B cell (primary cell): ENCODE results near the gene MED16. TPM values are rescaled to one million over a fixed set of nuclear protein-coding genes. Genes with fewer than 3 reads are reported as not detected.
A peak's percentile ranks its signal among the peaks of the same experiment; 100 is the strongest.

ENCODE experiments used
- ATAC-seq: fragments of 200-7000 bp; cut with Tn5 transposase; one replicate; pipeline ENCODE4 v1.10.0; 2021; ENCODE audit warnings: low read depth, mild to moderate bottlenecking, moderate number of reproducible peaks, moderate library complexity
- CTCF ChIA-PET: fragments of 350-600 bp; sonication (Branson Sonifier 250); formaldehyde crosslinking; loops from one replicate; lab custom pipeline; 2021; ENCODE audit warnings: antibody characterized with exemption, inconsistent platforms; lab: Charles Lee
- POLR2A ChIA-PET: fragments of 350-600 bp; sonication (Branson Sonifier 250); formaldehyde crosslinking; loops from one replicate; lab custom pipeline; 2021; ENCODE audit warnings: antibody characterized with exemption; lab: Charles Lee
- DNase-seq: peaks from one replicate; pipeline ENCODE4 v3.0.0; 2013
- H2AFZ ChIP-seq: 2 replicates; pipeline ENCODE4 v1.6.1; 2012; ENCODE audit warnings: mild to moderate bottlenecking, low read depth, low read length; ENCODE audit not compliant: insufficient read depth, poor library complexity, severe bottlenecking
- H3K27ac ChIP-seq, 2 donors: 1 replicate in 1 of 2; 2 replicates in 1 of 2; pipeline ENCODE4 v1.5.1; 2012 to 2013; ENCODE audit warnings: low read length in 2 of 2, mild to moderate bottlenecking in 2 of 2, moderate library complexity in 1 of 2
- H3K27me3 ChIP-seq, 4 experiments: fragments of 200-600 bp in 1 of 4; sonication (generic) in 1 of 4; replicated peaks in 1 of 4; 1 replicate in 2 of 4; 2 replicates in 2 of 4; pipeline versions ENCODE4 v1.6.1 to v1.7.0; 2013 to 2016; ENCODE audit warnings: low read length in 3 of 4, mild to moderate bottlenecking in 2 of 4, mixed read lengths in 1 of 4, moderate library complexity in 1 of 4; ENCODE audit not compliant: insufficient read depth in 4 of 4, control insufficient read depth in 3 of 4; ENCODE audit errors: control extremely low read depth in 1 of 4
- H3K36me3 ChIP-seq, 2 experiments: replicated peaks in 1 of 2; 1 replicate in 1 of 2; 2 replicates in 1 of 2; pipeline versions ENCODE4 v1.6.1 to v1.7.1; 2013; ENCODE audit warnings: low read length in 1 of 2; ENCODE audit not compliant: insufficient read depth in 2 of 2, control insufficient read depth in 1 of 2; ENCODE audit errors: control extremely low read depth in 1 of 2, extremely low read depth in 1 of 2
- H3K4me1 ChIP-seq, 2 donors: fragments of 200-600 bp in 1 of 2; sonication (generic) in 1 of 2; 1 replicate in 1 of 2; 2 replicates in 1 of 2; pipeline versions ENCODE4 v1.5.1 to v1.6.1; 2013 to 2017; ENCODE audit warnings: low read length in 2 of 2; ENCODE audit not compliant: control insufficient read depth in 2 of 2, insufficient read depth in 2 of 2
- H3K4me2 ChIP-seq: replicated peaks from 2 replicates; pipeline ENCODE3; 2012; ENCODE audit warnings: mild to moderate bottlenecking, low read depth, low read length; ENCODE audit not compliant: poor library complexity, severe bottlenecking
- H3K4me3 ChIP-seq, 5 experiments: fragments of 200-600 bp in 1 of 5; sonication (generic) in 1 of 5; 1 replicate in 3 of 5; 2 replicates in 2 of 5; pipeline versions ENCODE4 v1.5.1 to v1.7.0; 2011 to 2016; ENCODE audit warnings: low read length in 4 of 5, mild to moderate bottlenecking in 4 of 5, low read depth in 2 of 5, control low read depth in 1 of 5, moderate library complexity in 1 of 5; ENCODE audit not compliant: insufficient read depth in 1 of 5; ENCODE audit errors: control extremely low read depth in 1 of 5, extremely low read depth in 1 of 5
- H3K79me2 ChIP-seq: fragments of 200-600 bp; sonication (generic); one replicate; pipeline ENCODE4 v1.6.0; 2016; ENCODE audit warnings: low read length; ENCODE audit not compliant: control insufficient read depth, insufficient read depth
- H3K9ac ChIP-seq: fragments of 200-600 bp; sonication (generic); 2 replicates; pipeline ENCODE4 v1.6.1; 2017; ENCODE audit warnings: mild to moderate bottlenecking, low read length, moderate library complexity
- H3K9me3 ChIP-seq, 3 donors: one replicate each; pipeline versions ENCODE4 v1.6.1 to v1.7.1; 2013; ENCODE audit warnings: low read length in 2 of 3; ENCODE audit not compliant: control insufficient read depth in 2 of 3, insufficient read depth in 1 of 3; ENCODE audit errors: control extremely low read depth in 1 of 3
- H4K20me1 ChIP-seq: 2 replicates; pipeline ENCODE4 v1.6.0; 2012; ENCODE audit warnings: mild to moderate bottlenecking, low read length; ENCODE audit not compliant: insufficient read depth, control insufficient read depth, poor library complexity, severe bottlenecking
- H3K27ac Mint-ChIP-seq: one replicate; pipeline ENCODE4 v1.8.0; 2021; ENCODE audit warnings: mixed read lengths
- H3K27me3 Mint-ChIP-seq: one replicate; pipeline ENCODE4 v1.8.0; 2021; ENCODE audit warnings: mixed read lengths
- H3K4me1 Mint-ChIP-seq: one replicate; pipeline ENCODE4 v1.8.0; 2021; ENCODE audit warnings: mixed read lengths
- H3K4me3 Mint-ChIP-seq: one replicate; pipeline ENCODE4 v1.8.0; 2021; ENCODE audit warnings: mixed read lengths
- H3K9me3 Mint-ChIP-seq: one replicate; pipeline ENCODE4 v1.8.0; 2022; ENCODE audit warnings: mixed read lengths; ENCODE audit not compliant: insufficient read depth
- CTCF ChIP-seq: fragments of 200-600 bp; IDR thresholded peaks from one replicate; pipeline ENCODE4 v1.8.0; 2022; ENCODE audit warnings: antibody characterized with exemption, mild to moderate bottlenecking
- EZH2 ChIP-seq: IDR thresholded peaks from 2 replicates; pipeline ENCODE4 v1.6.1; 2012; ENCODE audit warnings: borderline replicate concordance, low read depth, mild to moderate bottlenecking, moderate library complexity, low read length; ENCODE audit not compliant: insufficient read depth, poor library complexity, severe bottlenecking
- WGBS: methylation state at CpG from one replicate; pipeline ENCODE4 v1.1.5; 2013; ENCODE audit warnings: missing lambda C conversion rate; ENCODE audit not compliant: insufficient coverage; 5-methylcytosine and 5-hydroxymethylcytosine counted together
- intact Hi-C: fragments of 100-400 bp; cut with micrococcal nuclease; formaldehyde crosslinking; loops from one replicate; pipeline ENCODE4 v1.10.0; 2022
- polyA plus RNA-seq: library from polyadenylated mRNA; depleted of rRNA; stranded (reverse); fragments of >200 nt; gene quantifications from 2 replicates; pipeline ENCODE4 v1.2.3, GENCODE V29; 2012
- total RNA-seq, 2 donors: library from RNA; stranded (reverse); fragments of 120-200 nt in 1 of 2; gene quantifications; 1 replicate in 1 of 2; 2 replicates in 1 of 2; pipeline versions ENCODE4 v1.2.3 to v1.2.4, GENCODE V29; 2013 to 2022

Gene MED16
- total and polyA plus RNA-seq, 2 donors (not counting 1 experiment from before 2014, with no cell fraction given), result 85.0 to 85.3 TPM

- Histone ChIP-seq H3K79me2 (peaks cover 40% of the 10 kb centered on the region), H3K27me3 (no peaks in the 10 kb centered on the region), H3K4me2 (no peak overlapping the region), H2AFZ (no peak overlapping the region), H4K20me1 (peaks cover 66% of the 10 kb centered on the region), H3K4me1 (peaks cover under 1 to 14% of the 10 kb centered on the region in 2 donors), H3K9ac (no peak overlapping the region), H3K9me3 (no peaks in the 10 kb centered on the region), H3K36me3 (peaks cover 0 to 63% of the 10 kb centered on the region in 2 experiments), H3K27ac (peak overlapping the region in 1 of 2 donors; percentile 43), H3K4me3 (no peak overlapping the region)
- no peak overlapping the region for H3K27ac Mint-ChIP-seq
- ATAC-seq (peak; percentile 8), DNase-seq (peak; percentile 23)
- H3K9me3 Mint-ChIP-seq, result no peaks in the 10 kb centered on the region
- CTCF ChIA-PET, result no interaction called here
- 98% methylated on average over 23 of the region's 30 CpGs for WGBS
- POLR2A ChIA-PET, result interaction anchor here (0.7 to 1.3 kb wide), 3 partner anchors 9 to 41 kb away, joined by 4 to 6 read pairs (median 4); partner anchors contain the start of gene CFD
- TF ChIP-seq CTCF (no peak), EZH2 (no peak)
- no peaks in the 10 kb centered on the region for H3K27me3 Mint-ChIP-seq
- H3K4me3 Mint-ChIP-seq, result no peak overlapping the region
- H3K4me1 Mint-ChIP-seq, result peaks cover 26% of the 10 kb centered on the region
- intact Hi-C loops, result no loop called here
Observed at GRCh38 chr19:900302-901111, 7.5 kb upstream of the MED16 start.

- Histone ChIP-seq H3K27me3 (no peaks in the 10 kb centered on the region), H3K36me3 (peaks cover 0 to 63% of the 10 kb centered on the region in 2 experiments), H3K27ac (peak overlapping the region in 1 of 2 donors; percentile 43), H3K9ac (no peak overlapping the region), H2AFZ (no peak overlapping the region), H3K4me1 (peaks cover 0 to 12% of the 10 kb centered on the region in 2 donors), H3K9me3 (no peaks in the 10 kb centered on the region), H3K79me2 (peaks cover 37% of the 10 kb centered on the region), H3K4me3 (no peak overlapping the region), H4K20me1 (peaks cover 66% of the 10 kb centered on the region), H3K4me2 (no peak overlapping the region)
- Mint-ChIP-seq H3K4me3 (no peak overlapping the region), H3K27ac (no peak overlapping the region), H3K9me3 (no peaks in the 10 kb centered on the region), H3K4me1 (peaks cover 27% of the 10 kb centered on the region), H3K27me3 (no peaks in the 10 kb centered on the region)
- no peak for TF ChIP-seq EZH2
- TF ChIP-seq CTCF, result no peak
- ChIA-PET POLR2A (interaction anchor here (1.3 kb wide), 1 partner anchor 10 kb away, joined by 4 read pairs; no protein-coding TSS in a partner anchor), CTCF (no interaction called here)
- intact Hi-C loops, result no loop called here
- no peak for ATAC-seq
- DNase-seq, result peak; percentile 32
- 87% methylated on average over 8 of the region's 15 CpGs for WGBS
Observed at GRCh38 chr19:900043-900301, 7.0 kb upstream of the MED16 start.
